Activated T-cell treated with anti-CD3 and anti-CD28 coated beads, Interleukin-2, amount 50 U/mL, for 1 hour (primary cell): ENCODE results near the gene PLA2G4B.
A peak's percentile ranks its signal among the peaks of the same experiment; 100 is the strongest.

Experiments used
- DNase-seq: peaks from one replicate; pipeline ENCODE4 v3.0.0-alpha.2; 2020

The PLA2G4B gene

GRCh38 chr15:41891226-41891625 is 52.6 kb downstream of the PLA2G4B start:
- no peak for DNase-seq

- no peak for DNase-seq
These were observed 53.3 kb downstream of the PLA2G4B start for GRCh38 chr15:41891946-41892345.

DNA sequence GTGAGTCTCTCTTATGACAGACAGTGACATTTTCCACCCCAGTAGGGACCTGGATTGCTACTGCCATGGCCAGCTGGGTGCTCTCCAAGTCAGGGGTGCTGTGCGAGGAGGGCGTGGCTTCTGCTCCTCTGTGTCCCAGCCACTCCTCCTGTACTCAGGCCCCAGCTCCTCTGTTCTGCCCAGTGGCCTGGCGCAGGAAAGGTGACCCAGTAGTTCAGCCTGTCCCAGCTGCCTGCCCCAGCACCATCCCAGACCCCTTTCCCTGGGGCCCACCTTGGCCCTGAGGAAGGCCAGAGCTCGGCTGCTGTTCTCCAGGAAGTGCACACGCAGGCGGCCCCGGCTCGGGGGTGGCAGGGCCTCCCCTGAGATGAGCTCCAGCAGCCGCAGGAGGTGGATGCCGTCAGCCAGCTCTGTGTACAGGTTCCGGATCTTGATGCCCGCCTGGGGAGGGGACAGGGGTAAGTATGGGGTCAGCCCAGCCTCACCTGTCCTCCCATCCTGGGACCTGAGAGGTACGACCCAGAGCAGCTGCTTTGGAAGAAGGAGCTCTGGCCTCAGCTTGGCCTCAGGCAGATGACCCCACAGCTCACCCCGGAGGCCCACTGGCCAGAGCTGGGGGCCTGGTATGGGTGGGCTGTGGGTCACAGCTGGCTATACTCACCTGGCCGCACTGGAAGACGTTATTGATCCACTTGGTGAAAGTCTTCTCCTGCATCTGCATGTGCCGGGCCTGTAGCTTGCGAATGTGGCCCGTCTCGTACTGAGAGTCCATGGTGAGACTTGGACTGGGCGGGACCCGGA is 54.2 kb downstream of the PLA2G4B start:
- DNase-seq: peak; percentile 61

DNA sequence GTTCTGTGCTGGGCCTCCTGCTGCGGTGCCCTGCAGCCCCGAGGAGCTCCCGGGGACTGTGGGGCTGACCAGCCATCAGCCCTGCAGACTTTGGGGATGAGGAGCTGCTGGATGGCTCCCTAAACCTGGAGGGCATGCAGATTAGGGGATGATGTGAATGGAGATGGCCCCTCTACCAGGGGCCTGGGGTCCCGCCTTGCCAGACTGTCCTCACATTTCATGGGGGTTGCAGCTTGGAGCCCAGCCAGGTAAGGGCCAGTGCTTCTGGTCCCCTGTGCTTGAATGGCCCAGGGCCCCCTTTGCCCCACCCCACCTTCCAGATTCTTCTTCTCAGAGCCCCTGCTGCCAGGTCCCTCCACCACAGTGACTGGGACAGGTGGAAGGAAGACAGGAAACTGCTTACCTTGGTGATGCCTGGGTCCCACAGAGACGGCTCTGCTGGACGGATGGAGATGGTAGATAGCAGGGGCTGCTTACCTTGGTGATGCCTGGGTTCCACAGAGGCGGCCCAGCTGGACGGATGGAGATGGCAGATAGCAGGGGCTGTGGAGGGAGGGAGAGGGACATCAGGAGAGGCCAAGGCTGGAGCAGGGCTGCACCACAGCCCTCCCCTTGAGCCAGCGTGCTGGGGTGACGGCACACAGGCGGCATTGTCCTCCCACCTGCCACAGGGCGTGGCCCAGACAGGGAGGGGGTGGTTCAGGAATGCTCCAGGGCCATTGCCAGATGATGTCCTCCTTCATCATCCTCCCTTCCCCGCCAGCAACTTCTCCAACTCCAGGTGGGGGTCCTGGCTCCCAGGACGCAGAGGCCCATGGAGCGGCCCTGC is 55.0 kb downstream of the PLA2G4B start, which contains the start of gene SPTBN5:
Gene SPTBN5 (minus strand): TSS at position 632 of the 829 bp plus-strand sequence. CDS start 556 bp downstream, at position 76.
- DNase-seq: no peak

DNA sequence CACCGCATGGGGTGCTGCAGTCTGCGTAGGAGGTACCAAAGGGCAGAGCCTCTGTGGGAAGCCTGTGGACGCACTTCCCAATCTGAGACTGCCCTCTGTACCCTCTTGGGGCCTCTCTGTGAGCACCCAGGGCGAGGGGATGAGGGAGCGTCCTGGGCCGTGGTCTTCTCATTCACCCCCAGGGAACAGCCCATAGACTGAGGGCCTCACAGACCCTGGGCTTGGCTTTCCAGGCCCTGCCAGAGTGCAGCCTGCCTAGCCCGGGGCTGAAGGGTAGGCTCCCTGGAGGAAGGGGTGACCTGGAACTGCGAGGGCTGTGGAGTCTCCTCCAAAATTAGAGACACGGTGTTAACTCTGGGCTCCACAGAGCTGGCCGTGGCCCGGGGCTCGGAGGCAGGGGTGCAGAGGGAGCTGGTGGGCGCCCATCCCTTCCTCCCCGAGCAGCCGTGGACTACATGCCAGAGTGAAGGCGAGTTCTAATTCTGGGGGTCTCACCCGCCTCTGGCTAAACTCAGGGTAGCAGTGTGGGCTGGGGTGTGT is 55.7 kb downstream of the PLA2G4B start:
- DNase-seq: no peak

- DNase-seq: peak; percentile 89
These were observed 56.3 kb downstream of the PLA2G4B start for GRCh38 chr15:41894791-41895463.

GRCh38 chr15:41895491-41895890 is 56.8 kb downstream of the PLA2G4B start:
- DNase-seq: no peak

DNA sequence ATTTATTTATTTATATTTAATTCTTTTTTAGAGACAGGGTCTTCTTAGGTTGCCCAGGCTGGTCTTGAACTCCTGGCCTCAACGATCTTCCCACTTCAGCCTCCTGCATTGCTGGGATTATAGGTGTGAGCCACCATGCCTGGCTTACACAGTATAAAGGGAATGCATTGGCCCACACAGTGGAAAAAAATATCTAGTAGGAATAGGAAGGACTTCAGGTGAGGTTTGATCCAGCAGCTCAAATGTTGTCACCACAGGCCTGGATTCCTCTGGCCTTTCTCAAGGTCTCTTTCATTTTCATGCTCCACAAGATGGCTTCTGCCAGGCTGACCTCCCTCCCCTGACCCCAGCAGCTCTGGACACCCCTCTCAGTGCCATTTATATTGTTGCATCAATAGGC is 57.3 kb downstream of the PLA2G4B start:
- DNase-seq: no peak

- DNase-seq: no peak
These were observed 57.9 kb downstream of the PLA2G4B start for GRCh38 chr15:41896566-41896965.

- no peak for DNase-seq
These were observed 58.7 kb downstream of the PLA2G4B start for GRCh38 chr15:41897363-41897799.
